ENCODE results near the gene DCAF11.

The DCAF11 gene

GRCh38 chr14:24165785-24166184 is 51.2 kb downstream of the DCAF11 start:
- no peak for DNase-seq

- no peak for DNase-seq
These were observed 53.0 kb downstream of the DCAF11 start for GRCh38 chr14:24167469-24168114.

GRCh38 chr14:24171422-24172260 is 57.1 kb downstream of the DCAF11 start, which contains the start of gene REC8:
REC8 (plus strand) TSS chr14:24172080; CDS start chr14:24172553, 473 bp downstream.
- peak; percentile 67 to 86 for DNase-seq

- no peak for DNase-seq
These were observed 57.8 kb downstream of the DCAF11 start for GRCh38 chr14:24172261-24172860.

- DNase-seq = no peak
These were observed 58.3 kb downstream of the DCAF11 start for GRCh38 chr14:24172871-24173281.
